Left cardiac atrium (tissue), 4 donors: ENCODE results near the gene TRIOBP. TPM values are rescaled to one million over a fixed set of nuclear protein-coding genes. Genes with fewer than 3 reads are reported as not detected.

Experiments
- ATAC-seq, 2 donors: fragments of 200-7000 bp; cut with Tn5 transposase; one replicate each; pipeline ENCODE4 v1.9.1; 2020; ENCODE audit warnings: mild to moderate bottlenecking in 2 of 2, moderate library complexity in 2 of 2
- DNase-seq: peaks from one replicate; pipeline ENCODE4 v3.0.0-alpha.2; 2020
- intact Hi-C, 2 donors: fragments of 100-400 bp; cut with DNase I; formaldehyde crosslinking; loops; one replicate each; pipeline versions ENCODE4 v1.14.1 to v1.15.1; 2022 to 2023
- total RNA-seq, 2 donors: library from RNA; stranded (reverse); fragmentation: NEBNext Ultra II Directional; extraction: Animal tissue kit (Norgen Biotek cat#: 25700); gene quantifications; one replicate each; pipeline ENCODE4 v1.2.1, GENCODE V29; 2021
- donor health status: DM: no; HTN: yes; CAD: no.
- donor health status: DM: no; HTN: yes; CAD: no; lungs with severe emphysema.
- donor health status: DM: yes; HTN: yes; CAD: no.
- donor health status: Dilated cardiomyopathy.

TRIOBP gene
- total RNA-seq, 2 donors from 2014 or later, result 83.5 to 118 TPM

- no peak for DNase-seq
- intact Hi-C loops, result no loop called here
- no peak for ATAC-seq
Observed at GRCh38 chr22:37759281-37759680, 62.4 kb downstream of the TRIOBP start.

- no peak for ATAC-seq
- DNase-seq, result no peak
- intact Hi-C loops, result no loop called here
Observed at GRCh38 chr22:37760152-37760551, 63.3 kb downstream of the TRIOBP start.

- ATAC-seq (peak in 1 of 2 donors; percentile 14), DNase-seq (no peak)
- intact Hi-C loops, result no loop called here
Observed at GRCh38 chr22:37762389-37762836, 65.6 kb downstream of the TRIOBP start.

- intact Hi-C loops, result no loop called here
- ATAC-seq (no peak), DNase-seq (no peak)
Observed at GRCh38 chr22:37763012-37763411, 66.2 kb downstream of the TRIOBP start.

GRCh38 chr22:37763652-37764051 lies 66.8 kb downstream of the TRIOBP start:
- ATAC-seq (no peak), DNase-seq (no peak)
- intact Hi-C loops, result no loop called here

- intact Hi-C loops, result no loop called here
- ATAC-seq, result peak in 1 of 2 donors; percentile 75
- DNase-seq, result no peak
Observed at GRCh38 chr22:37764622-37765021, 67.8 kb downstream of the TRIOBP start.

GRCh38 chr22:37765498-37765897 lies 68.7 kb downstream of the TRIOBP start:
- intact Hi-C loops, result no loop called here
- DNase-seq, result peak; percentile 51
- peak; percentile 35 to 48 for ATAC-seq

- ATAC-seq (no peak), DNase-seq (no peak)
- intact Hi-C loops, result no loop called here
Observed at GRCh38 chr22:37765953-37766576, 69.2 kb downstream of the TRIOBP start.

- DNase-seq, result no peak
- intact Hi-C loops, result no loop called here
- no peak for ATAC-seq
Observed at GRCh38 chr22:37768273-37768672, 71.4 kb downstream of the TRIOBP start.

GRCh38 chr22:37769056-37769455 lies 72.2 kb downstream of the TRIOBP start:
- ATAC-seq, result no peak
- intact Hi-C loops, result no loop called here
- DNase-seq, result no peak

- DNase-seq, result no peak
- ATAC-seq, result no peak
- intact Hi-C loops, result no loop called here
Observed at GRCh38 chr22:37771081-37771480, 74.2 kb downstream of the TRIOBP start.

GRCh38 chr22:37771702-37772427 lies 75.0 kb downstream of the TRIOBP start:
- no peak for ATAC-seq
- intact Hi-C loops, result no loop called here
- DNase-seq, result no peak

- DNase-seq (no peak), ATAC-seq (no peak)
- intact Hi-C loops, result no loop called here
Observed at GRCh38 chr22:37774728-37775127, 77.9 kb downstream of the TRIOBP start.

- intact Hi-C loops, result no loop called here
- ATAC-seq, result no peak
- no peak for DNase-seq
Observed at GRCh38 chr22:37775785-37776638, 79.2 kb downstream of the TRIOBP start.

- no peak for DNase-seq
- intact Hi-C loops, result no loop called here
- no peak for ATAC-seq
Observed at GRCh38 chr22:37776639-37777005, 79.8 kb downstream of the TRIOBP start.

- DNase-seq, result no peak
- intact Hi-C loops, result no loop called here
- ATAC-seq, result peak; percentile 14 to 23
Observed at GRCh38 chr22:37777122-37777687, 80.4 kb downstream of the TRIOBP start.

GRCh38 chr22:37778370-37779009 lies 81.6 kb downstream of the TRIOBP start:
- ATAC-seq, result no peak
- no peak for DNase-seq
- intact Hi-C loops, result no loop called here

- intact Hi-C loops, result no loop called here
- ATAC-seq, result no peak
- no peak for DNase-seq
Observed at GRCh38 chr22:37781434-37782059, 84.7 kb downstream of the TRIOBP start.
